Astrocyte of the cerebellum (primary cell): Measurements from ENCODE around the gene HIVEP1.

Experiments used
- DNase-seq: peaks from one replicate; pipeline ENCODE4 v3.0.0-alpha.2; 2011; ENCODE audit warnings: low read depth
- H3K4me3 ChIP-seq: 2 replicates; pipeline ENCODE4 v1.5.1; 2011; ENCODE audit warnings: mild to moderate bottlenecking, low read depth, low read length, moderate library complexity
- CTCF ChIP-seq: IDR thresholded peaks from 2 replicates; pipeline ENCODE4 v1.5.1; 2012; ENCODE audit warnings: low read length, low read depth, moderate library complexity, mild to moderate bottlenecking; ENCODE audit errors: missing control alignments
- in situ Hi-C: cut with HindIII; loops from 2 replicates; pipeline ENCODE4 v1.10.0; 2017; ENCODE audit warnings: low sequenced_read_pairs

Gene HIVEP1

GRCh38 chr6:12158686-12159415 lies 146.7 kb downstream of the HIVEP1 start:
- DNase-seq = no peak
- in situ Hi-C loops = no loop called here
- H3K4me3 ChIP-seq = no peak overlapping the region
- TF ChIP-seq CTCF = no peak

- peak; percentile 46 for DNase-seq
- H3K4me3 ChIP-seq = no peak overlapping the region
- no peak for TF ChIP-seq CTCF
- in situ Hi-C loops = no loop called here
Observed at GRCh38 chr6:12160326-12160725, 148.2 kb downstream of the HIVEP1 start.

- in situ Hi-C loops = no loop called here
- no peak overlapping the region for H3K4me3 ChIP-seq
- TF ChIP-seq CTCF = no peak
- DNase-seq = no peak
Observed at GRCh38 chr6:12162213-12162612, 150.1 kb downstream of the HIVEP1 start.

GRCh38 chr6:12163149-12163548 lies 151.0 kb downstream of the HIVEP1 start:
- no peak overlapping the region for H3K4me3 ChIP-seq
- TF ChIP-seq CTCF = no peak
- in situ Hi-C loops = no loop called here
- DNase-seq = no peak

- DNase-seq = no peak
- in situ Hi-C loops = no loop called here
- TF ChIP-seq CTCF = no peak
- H3K4me3 ChIP-seq = no peak overlapping the region
Observed at GRCh38 chr6:12163744-12164507, 151.8 kb downstream of the HIVEP1 start.

- DNase-seq = no peak
- in situ Hi-C loops = no loop called here
- TF ChIP-seq CTCF = no peak
- H3K4me3 ChIP-seq = no peak overlapping the region
Observed at GRCh38 chr6:12164508-12164770, 152.3 kb downstream of the HIVEP1 start.
